Smooth muscle cell of the brain vasculature (primary cell): ENCODE measurements around the gene NDE1.

ENCODE experiments used
- DNase-seq: peaks from one replicate; pipeline ENCODE4 v3.0.0-alpha.2; 2012; ENCODE audit warnings: low read depth, low spot score

NDE1 gene

DNA sequence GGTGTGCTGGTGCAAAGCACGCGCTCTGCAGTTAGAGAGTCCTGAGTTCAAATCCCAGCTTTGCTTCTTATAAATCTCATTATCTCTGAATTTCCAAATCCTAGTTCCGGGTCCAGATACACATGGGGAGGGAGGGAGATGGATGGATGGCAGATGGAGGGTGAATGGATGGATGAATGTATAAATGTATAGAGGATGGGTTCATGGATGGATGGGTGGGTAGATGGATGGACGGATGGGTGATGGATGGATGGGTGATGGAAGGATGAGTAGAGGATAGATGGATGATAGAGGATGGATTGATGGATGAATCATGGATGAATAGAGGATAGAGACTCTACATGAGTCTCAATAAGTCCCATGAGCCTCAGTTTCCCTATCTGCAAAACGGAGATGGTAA, 116.9 kb downstream of the NDE1 start:
- no peak for DNase-seq

DNA sequence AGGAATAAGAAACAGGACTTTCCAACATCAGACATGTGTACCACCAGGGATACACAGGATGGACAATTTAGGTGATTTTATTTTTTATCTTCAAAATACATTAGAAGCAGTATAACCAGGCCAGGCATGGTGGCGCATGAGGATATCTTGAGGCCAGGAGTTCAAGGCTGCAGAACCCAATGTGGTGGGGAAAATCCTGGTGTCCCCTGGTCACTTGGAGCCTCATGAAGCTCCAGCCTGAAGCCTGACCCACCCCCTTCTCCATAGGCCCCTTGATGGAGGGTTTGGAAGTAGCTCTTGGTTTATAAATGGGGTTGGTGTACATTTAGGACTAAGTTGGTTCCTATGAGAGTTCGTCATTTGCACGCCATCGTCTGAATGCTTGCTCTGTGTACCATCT, 118.2 kb downstream of the NDE1 start:
- DNase-seq: no peak

DNA sequence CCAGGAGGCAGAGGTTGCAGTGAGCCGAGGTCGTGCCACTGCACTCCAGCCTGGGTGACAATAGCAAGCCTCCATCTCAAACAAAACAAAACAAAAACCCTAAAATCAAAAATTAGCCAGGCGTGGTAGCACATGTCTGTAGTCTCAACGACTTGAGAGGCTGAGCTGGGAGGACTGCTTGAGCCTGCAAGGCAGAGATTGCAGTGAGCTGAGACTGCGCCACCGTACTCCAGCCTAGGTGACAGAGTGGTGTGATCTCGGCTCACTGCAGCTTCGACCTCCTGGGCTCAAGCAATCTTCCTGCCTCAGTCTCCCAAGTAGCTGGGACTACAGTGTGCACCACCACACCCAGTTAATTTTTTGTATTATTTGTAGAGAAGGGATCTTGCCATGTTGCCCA, 119.2 kb downstream of the NDE1 start:
- DNase-seq: no peak

DNA sequence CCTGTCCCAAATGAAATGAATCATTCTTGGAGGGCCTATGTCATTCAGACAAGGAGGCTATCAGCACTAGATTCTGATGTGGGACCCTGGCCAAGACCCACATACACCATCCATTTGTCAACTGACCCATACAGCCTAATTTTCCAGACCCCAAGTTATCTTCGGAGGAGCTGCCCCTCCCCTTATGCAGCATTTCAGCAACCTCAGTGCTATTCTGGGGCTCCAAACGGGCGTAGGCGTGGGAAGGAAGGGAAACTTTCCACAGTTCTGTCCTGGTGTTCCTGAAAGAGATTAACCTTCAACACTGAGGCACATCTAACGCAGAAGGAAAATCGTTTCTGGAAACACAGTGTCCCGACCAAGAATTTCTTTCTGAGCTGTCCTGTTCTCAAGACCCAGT, 120.1 kb downstream of the NDE1 start:
- DNase-seq: no peak

DNA sequence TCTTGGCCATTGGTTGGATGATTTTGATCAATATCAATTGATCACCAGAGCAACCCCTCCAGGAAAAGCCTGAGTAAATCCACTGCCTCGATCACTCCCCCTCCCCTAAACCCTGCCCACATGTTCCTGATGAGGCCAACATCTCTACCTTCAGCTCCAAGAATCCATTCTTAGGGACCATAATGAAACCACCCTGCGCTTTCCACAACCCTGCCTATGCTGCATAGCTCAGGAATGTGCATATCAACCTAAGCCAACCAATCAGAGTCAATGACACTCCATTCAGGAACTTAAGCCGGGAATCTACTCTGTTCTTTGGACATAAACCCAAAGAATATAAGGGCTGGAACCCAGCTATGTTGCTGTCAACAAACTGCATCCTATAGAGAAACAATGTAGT, 120.5 kb downstream of the NDE1 start:
- no peak for DNase-seq

DNA sequence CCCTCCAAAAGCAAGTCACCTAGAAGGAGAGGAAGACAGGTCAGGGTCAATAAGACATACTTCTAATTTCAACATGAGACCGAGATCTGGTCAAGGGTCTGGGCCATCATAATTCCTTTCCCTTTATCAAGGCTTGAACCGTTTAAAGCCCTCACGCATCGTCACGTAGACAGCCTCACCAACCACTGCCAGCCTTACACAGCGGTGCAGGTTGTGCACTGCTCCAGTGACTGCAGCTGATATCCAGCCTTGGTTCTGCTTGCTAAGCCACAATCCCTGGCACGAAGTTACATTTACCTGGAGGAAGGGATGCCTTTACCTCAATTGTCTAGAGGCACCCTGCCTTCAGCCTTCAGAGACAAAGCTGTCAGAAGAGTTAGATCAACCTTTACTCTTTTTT, 121.6 kb downstream of the NDE1 start:
- DNase-seq: no peak

DNA sequence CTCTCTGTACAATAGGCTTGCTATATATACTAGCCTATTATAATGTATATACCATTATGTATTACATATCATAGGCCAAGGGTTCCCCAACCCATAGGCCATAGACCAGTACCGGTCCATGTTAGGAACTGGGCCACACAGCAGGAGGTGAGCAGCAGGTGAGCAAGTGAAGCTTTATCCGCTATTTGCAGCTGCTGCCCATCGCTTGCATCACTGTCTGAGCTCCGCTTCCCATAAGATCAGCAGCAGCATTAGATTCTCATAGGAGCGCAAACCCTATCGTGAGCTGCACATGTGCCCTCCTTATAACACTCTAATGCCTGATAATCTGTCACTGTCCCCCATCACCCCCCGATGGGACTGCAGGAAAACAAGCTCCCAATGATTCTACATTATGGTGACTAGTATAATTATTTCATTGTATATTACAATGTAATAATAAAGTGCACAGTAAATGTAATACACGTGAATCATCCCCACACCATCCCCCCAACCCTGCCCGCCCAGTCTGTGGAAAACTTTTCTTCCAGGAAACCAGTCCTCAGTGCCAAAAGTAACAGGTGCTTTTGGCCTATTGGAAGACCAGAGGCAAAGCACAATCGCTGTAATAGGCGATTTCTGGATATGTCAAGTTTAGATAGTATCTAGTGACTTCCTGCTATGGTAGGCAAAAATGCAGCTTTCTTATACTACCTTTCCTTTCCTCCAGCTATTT, 122.7 kb downstream of the NDE1 start:
- DNase-seq: no peak

DNA sequence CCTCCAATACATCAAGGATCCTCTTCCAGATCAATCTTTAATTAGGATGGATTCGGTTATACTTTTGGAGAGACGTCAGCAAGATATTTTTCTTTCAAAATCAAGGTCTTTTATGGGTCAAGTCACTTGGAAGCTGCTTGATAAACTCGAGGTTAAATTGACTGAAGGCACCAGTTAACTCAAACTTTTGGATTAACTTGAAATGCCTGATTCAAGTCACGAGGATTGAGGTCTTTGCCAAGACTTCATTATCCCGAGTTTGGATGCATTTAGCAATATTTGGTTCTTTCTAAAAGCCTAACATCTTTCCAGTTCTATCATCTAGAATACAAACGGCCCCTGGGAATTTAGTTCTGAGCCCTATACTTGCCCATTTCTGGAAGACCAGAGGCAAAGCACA, 123.9 kb downstream of the NDE1 start:
- DNase-seq: no peak

DNA sequence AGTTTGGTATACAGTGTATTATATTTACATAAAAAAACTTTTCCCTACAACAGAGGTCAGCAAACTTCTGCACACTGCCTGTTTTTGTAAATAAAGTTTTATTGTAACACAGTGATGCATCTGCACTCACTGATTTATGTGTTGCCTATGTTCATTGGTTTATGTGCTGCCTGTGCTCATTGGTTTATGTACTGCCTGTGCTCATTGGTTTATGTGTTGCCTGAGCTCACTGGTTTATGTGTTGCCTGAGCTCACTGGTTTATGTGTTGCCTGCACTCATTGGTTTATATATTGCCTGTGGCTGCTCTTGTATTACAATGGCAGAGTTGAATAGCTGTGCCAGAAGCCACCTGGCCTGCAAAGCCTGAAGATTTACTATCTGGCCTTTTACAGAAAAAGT, 125.2 kb downstream of the NDE1 start:
- DNase-seq: no peak

DNA sequence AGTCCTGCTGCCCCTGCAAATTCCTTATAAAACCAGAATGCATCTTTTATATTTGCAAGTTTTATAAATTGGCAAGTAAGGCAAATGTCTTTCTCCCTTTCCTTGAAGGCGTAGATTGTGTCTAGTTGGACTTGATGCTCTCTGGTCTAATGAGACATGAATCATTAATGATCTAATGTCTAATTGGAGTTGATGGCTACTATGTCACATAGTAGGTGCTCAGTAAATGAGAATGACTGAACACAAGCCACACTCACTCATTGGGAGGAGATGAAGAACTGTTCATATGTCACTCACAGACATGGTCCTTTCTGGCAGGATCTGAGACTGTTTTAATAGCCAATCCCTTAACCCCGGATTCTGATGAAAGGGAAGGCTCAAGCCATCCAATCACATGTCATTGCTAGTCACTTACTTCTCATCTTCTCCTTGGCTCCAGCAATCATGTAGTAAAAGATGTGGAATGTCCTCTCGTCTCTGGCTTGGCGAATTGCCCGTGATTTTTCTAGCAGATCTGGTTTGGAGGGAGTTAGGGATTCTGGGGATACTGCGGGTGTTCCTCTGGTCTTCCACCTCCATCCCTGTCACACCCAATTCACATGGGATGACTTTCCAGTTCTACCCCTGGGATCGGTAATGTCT, 125.7 kb downstream of the NDE1 start:
- DNase-seq: no peak
